Stimulated activated CD4-positive, alpha-beta T cell treated with anti-CD3 and anti-CD28 coated beads, Interleukin-1b, Interleukin-23, amount 100 ng/mL, for 24 hours (primary cell): ENCODE data around the gene MED13L.
"Not testable (repeated sequence)": the region's sequence is repeated elsewhere in the genome, so short reads cannot be mapped to it uniquely, and the experiment has no call there.

Experiments used
- DNase-seq, 4 experiments: peaks; one replicate each; pipeline ENCODE4 v3.0.0-alpha.2; 2020; ENCODE audit warnings: low read depth in 4 of 4, low spot score in 1 of 4

Gene MED13L

DNA sequence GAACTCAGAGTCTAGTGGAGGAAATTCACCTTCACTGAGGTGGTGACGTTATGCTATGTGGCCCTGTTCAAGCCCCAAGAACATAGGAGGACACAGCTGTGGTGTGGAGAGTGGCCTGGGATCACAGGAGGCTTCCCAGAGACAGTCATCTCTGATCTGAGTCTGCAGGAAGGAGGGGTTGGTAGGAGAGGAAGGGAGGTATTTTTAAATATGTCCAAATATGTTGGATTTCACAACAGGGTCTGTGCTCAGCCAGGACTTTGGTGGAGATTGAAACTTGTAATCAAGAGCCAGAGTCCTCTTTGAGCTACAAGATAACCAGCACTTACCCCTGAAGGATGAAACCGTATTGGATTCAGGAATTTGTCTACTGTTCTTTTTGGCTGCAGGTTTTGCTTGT is 26.4 kb upstream of the MED13L start:
- DNase-seq = no peak

GRCh38 chr12:116303066-116303465 is 25.6 kb upstream of the MED13L start:
- no peak for DNase-seq

- no peak for DNase-seq
These were observed 24.9 kb upstream of the MED13L start for GRCh38 chr12:116302166-116303058.

DNA sequence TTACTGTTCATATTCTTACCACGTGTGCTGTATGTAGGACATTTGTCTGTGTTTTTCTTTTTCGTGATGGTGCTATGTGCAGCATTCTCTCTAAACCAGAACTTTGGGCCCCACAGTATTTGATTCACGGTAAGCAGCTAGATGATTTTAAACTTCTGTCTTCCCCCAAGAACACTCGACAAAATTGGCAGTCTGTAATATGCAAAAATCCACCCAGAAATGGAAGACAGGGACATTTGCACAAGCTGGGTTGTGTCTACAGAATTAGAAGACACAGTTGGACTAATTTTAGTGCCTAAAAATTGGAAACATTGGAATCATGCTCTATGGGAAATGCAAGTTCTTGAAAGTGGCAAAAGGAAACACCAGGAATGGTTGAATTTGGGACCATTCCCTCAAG is 24.1 kb upstream of the MED13L start:
- DNase-seq = no peak

- DNase-seq = no peak
These were observed 22.3 kb upstream of the MED13L start for GRCh38 chr12:116299665-116300328.

DNA sequence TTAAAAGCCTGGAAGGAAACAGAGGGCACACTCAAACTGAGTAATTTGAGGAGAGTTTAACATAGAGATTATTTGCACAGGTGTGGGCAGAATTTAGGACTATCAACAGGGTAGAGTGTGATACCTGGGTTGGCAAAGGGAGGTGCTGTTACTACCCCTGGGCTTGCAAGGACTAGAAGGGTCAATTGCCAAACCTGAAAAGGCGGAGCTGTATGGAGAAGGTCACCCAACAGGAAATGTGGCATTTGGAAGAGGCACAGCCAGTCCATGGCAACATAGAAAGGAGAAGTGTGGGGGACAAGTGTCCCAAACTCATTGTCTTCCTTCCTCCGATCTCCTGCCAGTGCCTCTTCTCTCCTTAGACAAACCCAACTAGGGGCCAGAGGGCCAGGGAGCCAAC is 21.6 kb upstream of the MED13L start:
- no peak for DNase-seq

- no peak for DNase-seq
These were observed 21.1 kb upstream of the MED13L start for GRCh38 chr12:116298578-116298977.

- DNase-seq = no peak
These were observed 19.8 kb upstream of the MED13L start for GRCh38 chr12:116297224-116297834.

DNA sequence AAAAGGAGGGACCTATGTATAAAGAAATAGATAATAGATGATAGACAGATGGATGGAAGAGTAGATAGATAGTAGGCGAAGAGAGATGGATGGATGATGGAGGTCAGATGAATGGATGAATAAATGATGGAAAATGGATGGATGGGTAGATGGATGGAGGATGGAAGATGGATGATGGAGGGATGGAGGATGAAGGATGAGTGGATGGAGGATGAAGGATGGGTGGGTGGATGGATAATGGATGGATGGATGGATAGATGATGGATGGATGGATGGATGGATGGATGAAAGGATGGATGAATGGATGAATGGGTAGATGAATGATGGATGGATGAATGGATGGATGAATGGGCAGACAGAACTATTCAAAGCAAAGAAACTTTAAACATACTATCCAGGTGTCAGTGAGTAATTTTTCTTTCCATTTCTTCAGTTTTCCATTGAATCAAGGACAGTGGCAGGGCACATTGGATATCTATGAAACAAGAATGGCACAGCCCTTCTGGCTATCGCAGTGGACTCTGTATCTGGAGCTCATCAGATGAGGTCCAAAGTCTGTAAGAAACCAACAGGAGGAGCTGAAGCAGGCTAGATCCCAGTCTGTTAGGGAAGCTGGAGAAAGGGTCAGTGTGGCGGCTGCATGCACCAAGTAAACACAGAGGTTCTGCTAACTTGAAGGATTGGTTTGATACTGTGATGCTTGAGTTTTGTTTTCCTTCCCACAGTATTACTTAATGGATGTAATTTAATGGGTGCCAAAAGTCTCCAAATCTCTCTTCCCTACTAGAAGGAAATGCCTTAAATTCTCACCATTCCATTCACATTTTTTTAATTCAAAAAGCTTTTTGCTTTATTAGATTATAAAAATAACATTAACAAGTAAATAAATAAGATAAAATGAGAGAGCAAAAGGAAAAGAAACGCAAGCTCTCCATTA is 18.1 kb upstream of the MED13L start:
- no peak for DNase-seq

GRCh38 chr12:116294454-116295165 is 17.1 kb upstream of the MED13L start:
- DNase-seq = no peak

DNA sequence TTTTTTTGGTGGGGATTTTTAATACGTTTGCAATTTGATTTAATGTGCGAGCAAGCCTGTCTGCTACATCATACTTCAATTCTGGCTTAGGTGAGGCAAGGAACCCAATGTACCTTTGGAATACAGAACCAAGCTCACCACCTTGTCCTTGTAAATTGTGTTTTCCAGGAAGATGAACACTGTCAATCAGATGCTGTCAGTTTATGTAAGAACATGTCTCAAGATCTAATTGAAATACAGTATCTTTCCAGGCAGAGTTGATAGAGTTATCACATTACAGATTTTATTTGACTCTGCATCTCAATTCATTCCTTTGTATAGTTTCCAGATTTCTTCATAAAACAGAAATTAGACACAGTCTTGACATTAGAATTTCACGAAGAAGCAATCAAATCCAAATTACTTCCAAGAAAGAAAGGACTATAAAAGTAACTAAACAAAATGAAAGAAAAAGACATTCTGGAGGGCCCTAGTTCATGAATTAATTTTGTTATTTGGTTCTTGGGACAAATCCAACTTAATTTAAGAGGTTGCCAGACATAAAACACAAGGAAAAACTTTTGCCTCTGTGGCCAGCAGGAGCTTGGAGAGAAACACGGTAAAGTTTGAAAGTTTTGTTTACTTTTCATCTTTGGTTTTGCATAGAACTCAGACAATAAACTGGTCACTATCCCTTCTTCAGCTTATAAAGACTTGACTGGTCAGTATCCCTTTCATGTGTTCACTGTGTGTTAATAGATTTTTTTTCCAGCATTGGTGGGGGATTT is 16.4 kb upstream of the MED13L start:
- no peak for DNase-seq

DNA sequence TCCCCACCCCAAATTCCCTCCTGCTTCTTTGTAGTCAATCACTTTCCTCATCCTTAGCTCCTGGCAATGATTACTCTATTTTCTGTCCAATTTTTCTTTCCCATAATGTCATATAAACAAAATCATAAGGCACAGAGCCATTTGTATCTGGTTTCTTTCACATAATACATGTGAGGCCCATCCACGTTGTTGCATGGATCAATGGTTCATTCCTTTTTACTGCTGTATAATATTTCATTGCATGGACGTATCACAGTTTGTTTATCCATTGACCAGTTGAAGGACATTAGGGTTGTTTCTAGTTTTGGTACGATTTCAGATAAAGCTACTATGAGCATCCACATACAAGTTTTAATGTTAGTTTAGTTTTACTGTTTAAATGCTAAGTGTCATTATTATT is 13.7 kb upstream of the MED13L start:
- no peak for DNase-seq

DNA sequence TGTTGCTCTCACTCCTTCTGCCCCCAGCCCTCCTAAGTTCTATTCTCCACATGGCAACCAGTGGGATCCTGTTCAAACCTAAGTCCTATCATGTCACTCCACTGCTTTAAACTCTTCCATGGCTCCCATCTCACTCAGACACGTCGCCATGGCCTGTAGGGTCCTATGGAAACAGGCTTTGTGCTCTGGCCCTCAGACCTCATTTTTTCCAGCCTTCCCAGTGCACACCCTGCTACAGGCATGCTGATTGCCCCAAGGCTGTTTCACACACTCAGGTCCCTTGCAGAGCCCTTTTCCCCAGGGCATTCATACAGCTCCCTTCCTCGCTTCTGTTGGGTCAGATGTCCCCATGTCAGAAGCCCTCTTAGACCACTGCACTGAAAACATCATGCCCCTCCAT is 11.2 kb upstream of the MED13L start:
- no peak for DNase-seq

- DNase-seq = no peak
These were observed 10.4 kb upstream of the MED13L start for GRCh38 chr12:116287842-116288301.

GRCh38 chr12:116284396-116284795 is 6.9 kb upstream of the MED13L start:
- no peak for DNase-seq

GRCh38 chr12:116283881-116284280 is 6.4 kb upstream of the MED13L start:
- not testable (repeated sequence) for DNase-seq

- no peak for DNase-seq
These were observed 5.1 kb upstream of the MED13L start for GRCh38 chr12:116282371-116283286.

- no peak for DNase-seq
These were observed 3.2 kb upstream of the MED13L start for GRCh38 chr12:116280595-116281290.
